Gastroesophageal sphincter (tissue), 4 donors: ENCODE results near the gene THEMIS. TPM values are rescaled to one million over a fixed set of nuclear protein-coding genes. Genes with fewer than 3 reads are reported as not detected.

ENCODE experiments used
- ATAC-seq: fragments of 150-250 bp; one replicate; pipeline ENCODE4 v1.9.1; 2016; ENCODE audit warnings: mild to moderate bottlenecking, moderate library complexity
- H3K27ac ChIP-seq, 4 donors: fragments of 200-600 bp; sonication (generic) in 3 of 4; 1 replicate in 3 of 4; 2 replicates in 1 of 4; pipeline ENCODE4 v1.5.1; 2016 to 2019
- H3K27me3 ChIP-seq: fragments of 200-600 bp; sonication (generic); one replicate; pipeline ENCODE4 v1.5.1; 2019
- H3K36me3 ChIP-seq, 2 donors: fragments of 200-600 bp; sonication (generic); one replicate each; pipeline ENCODE4 v1.5.1; 2019; ENCODE audit warnings: control low read depth in 1 of 2
- H3K4me1 ChIP-seq, 3 donors: fragments of 200-600 bp; sonication (generic); 1 replicate in 2 of 3; 2 replicates in 1 of 3; pipeline ENCODE4 v1.5.1; 2016 to 2019; ENCODE audit warnings: control low read depth in 2 of 3
- H3K4me3 ChIP-seq, 2 donors: fragments of 200-600 bp; sonication (generic); one replicate each; pipeline ENCODE4 v1.5.1; 2019; ENCODE audit warnings: mild to moderate bottlenecking in 1 of 2, moderate library complexity in 1 of 2
- H3K9me3 ChIP-seq, 3 donors: fragments of 200-600 bp; sonication (generic); one replicate each; pipeline ENCODE4 v1.5.1; 2017 to 2019; ENCODE audit warnings: control low read depth in 2 of 3
- EP300 ChIP-seq: sonication (generic); formaldehyde crosslinking; IDR thresholded peaks from one replicate; pipeline ENCODE4 v1.6.1; 2017; ENCODE audit warnings: antibody characterized with exemption, mild to moderate bottlenecking
- POLR2A ChIP-seq, 2 donors: fragments of 450-650 bp; IDR thresholded peaks; one replicate each; pipeline ENCODE4 v1.6.1; 2017; ENCODE audit warnings: antibody characterized with exemption in 2 of 2, mild to moderate bottlenecking in 2 of 2, moderate library complexity in 1 of 2
- POLR2AphosphoS5 ChIP-seq: sonication (generic); formaldehyde crosslinking; IDR thresholded peaks from one replicate; pipeline ENCODE4 v1.6.1; 2017; ENCODE audit warnings: antibody characterized with exemption
- WGBS, 2 donors: methylation state at CpG; one replicate each; pipeline ENCODE4 v1.1.5; 2018; ENCODE audit warnings: low coverage in 1 of 2; 5-methylcytosine and 5-hydroxymethylcytosine counted together
- total RNA-seq, 4 donors: library from RNA; depleted of rRNA; stranded (reverse); fragments of >200 nt; gene quantifications; one replicate each; pipeline ENCODE4 v1.1.0, GENCODE V29; 2016
- TF ChIP-seq, protein P1 (sequence below), 4 experiments: fragments of 200-600 bp in 2 of 4; fragments of 450-650 bp in 2 of 4; sonication (generic) in 1 of 4; IDR thresholded peaks; one replicate each; pipeline ENCODE4 v1.5.1; 2017 to 2019; ENCODE audit warnings: antibody characterized with exemption in 4 of 4, mild to moderate bottlenecking in 2 of 4, moderate library complexity in 2 of 4

Gene THEMIS
- total RNA-seq, 4 donors from 2014 or later, result 0.27 to 1.6 (median 0.69) TPM

DNA sequence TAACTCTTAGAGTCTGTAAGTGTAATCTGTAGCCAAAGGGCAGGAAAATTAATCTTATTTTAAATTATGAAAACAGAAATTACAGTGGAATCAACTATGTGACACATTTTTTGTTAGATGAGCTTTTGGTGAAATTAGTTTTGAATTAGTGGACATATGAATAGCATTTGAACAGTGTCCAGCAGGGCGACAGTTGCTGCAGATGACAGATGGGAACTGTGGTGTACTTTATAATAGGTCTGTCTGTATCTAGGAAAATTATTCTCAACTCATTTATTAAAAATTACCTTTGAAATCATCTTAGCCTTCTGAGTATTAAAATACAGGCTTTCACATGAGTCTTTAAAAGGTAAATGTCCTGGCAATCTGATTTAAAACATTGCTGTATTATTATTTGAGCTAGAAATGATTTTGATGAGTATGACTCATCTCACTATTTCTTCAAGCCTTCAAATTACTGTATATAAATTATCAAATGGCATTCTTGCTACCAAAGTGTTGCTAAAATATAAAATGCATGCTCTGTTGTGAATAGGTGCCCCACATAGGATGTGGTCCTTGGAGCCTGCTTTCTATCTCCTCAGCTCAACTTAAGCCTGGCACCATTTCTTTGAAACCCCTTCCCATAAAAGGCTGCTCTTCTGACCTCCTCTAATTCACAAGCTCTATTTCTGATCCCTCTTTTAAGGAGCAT, 173.5 kb downstream of the THEMIS start:
- ATAC-seq, result no peak
- Histone ChIP-seq H3K9me3 (no peaks in the 10 kb centered on the region), H3K4me3 (no peak overlapping the region), H3K36me3 (no peaks in the 10 kb centered on the region), H3K27ac (no peak overlapping the region), H3K27me3 (no peaks in the 10 kb centered on the region), H3K4me1 (peaks cover 0 to 5% (median 0%) of the 10 kb centered on the region in 3 donors)
- 18 to 25% methylated on average over 1 of the region's 1 CpG for WGBS, 2 donors
- no peak for TF ChIP-seq EP300
- TF ChIP-seq, protein P1, sequence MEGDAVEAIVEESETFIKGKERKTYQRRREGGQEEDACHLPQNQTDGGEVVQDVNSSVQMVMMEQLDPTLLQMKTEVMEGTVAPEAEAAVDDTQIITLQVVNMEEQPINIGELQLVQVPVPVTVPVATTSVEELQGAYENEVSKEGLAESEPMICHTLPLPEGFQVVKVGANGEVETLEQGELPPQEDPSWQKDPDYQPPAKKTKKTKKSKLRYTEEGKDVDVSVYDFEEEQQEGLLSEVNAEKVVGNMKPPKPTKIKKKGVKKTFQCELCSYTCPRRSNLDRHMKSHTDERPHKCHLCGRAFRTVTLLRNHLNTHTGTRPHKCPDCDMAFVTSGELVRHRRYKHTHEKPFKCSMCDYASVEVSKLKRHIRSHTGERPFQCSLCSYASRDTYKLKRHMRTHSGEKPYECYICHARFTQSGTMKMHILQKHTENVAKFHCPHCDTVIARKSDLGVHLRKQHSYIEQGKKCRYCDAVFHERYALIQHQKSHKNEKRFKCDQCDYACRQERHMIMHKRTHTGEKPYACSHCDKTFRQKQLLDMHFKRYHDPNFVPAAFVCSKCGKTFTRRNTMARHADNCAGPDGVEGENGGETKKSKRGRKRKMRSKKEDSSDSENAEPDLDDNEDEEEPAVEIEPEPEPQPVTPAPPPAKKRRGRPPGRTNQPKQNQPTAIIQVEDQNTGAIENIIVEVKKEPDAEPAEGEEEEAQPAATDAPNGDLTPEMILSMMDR (IDR thresholded peaks at IDR 0.05), result no peak
- no peak for TF ChIP-seq POLR2AphosphoS5
- no peak for TF ChIP-seq POLR2A (IDR thresholded peaks at IDR 0.05)

DNA sequence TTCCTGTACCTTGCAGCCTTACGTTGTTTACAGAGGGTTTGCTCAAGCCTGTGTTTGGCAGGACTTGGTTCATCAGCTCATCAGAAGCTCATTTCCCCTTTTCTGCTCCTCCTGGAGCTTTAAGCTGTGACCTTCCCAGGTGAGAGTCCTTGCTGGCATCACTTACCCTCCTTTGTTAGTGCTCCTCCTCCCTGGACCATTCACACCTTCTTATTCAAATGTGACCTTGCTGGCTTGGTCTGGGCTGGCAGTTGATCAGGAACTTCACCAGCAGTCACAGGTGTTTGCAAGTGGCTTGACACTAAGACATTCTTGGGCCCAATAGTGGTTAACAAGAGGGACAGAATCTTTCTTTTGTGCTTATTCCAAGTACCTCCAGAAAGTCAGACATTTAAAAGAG, 175.0 kb downstream of the THEMIS start:
- no peaks in the 10 kb centered on the region for H3K36me3 ChIP-seq
- no peak for ATAC-seq
- no peak for TF ChIP-seq POLR2AphosphoS5
- no peak for TF ChIP-seq EP300
- no peak for TF ChIP-seq POLR2A (IDR thresholded peaks at IDR 0.05)
- TF ChIP-seq, protein P1 (IDR thresholded peaks at IDR 0.05), result no peak
- no peaks in the 10 kb centered on the region for H3K27me3 ChIP-seq
- peaks cover 0 to 5% (median 0%) of the 10 kb centered on the region in 3 donors for H3K4me1 ChIP-seq
- no peak overlapping the region for H3K27ac ChIP-seq
- no peak overlapping the region for H3K4me3 ChIP-seq
- H3K9me3 ChIP-seq, result no peaks in the 10 kb centered on the region
- WGBS, 2 donors, result 45 to 70% methylated on average over 1 of the region's 1 CpG

DNA sequence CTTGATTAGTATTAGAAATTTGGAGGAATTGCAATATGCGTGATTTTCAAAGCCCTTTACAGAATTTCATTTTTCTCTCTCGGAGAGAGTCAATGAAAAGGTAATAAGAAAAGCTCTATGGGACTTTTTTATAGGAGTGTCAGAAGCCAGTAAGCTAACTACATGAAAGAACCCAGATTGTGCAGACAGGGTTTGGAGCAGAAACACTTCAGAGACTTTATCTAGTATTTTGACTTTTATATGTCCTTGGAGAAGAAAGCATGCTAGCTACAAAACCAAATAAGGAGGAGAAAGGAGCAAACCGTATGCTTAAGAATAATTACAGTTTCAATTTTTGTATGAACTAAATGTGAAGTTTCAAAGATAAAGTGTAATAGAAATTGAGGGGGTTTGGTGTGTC, 182.2 kb downstream of the THEMIS start:
- H3K4me3 ChIP-seq, result no peak overlapping the region
- peaks cover 0 to 4% (median 0%) of the 10 kb centered on the region in 3 donors for H3K4me1 ChIP-seq
- ATAC-seq, result no peak
- H3K27ac ChIP-seq, result no peak overlapping the region
- TF ChIP-seq POLR2AphosphoS5, result no peak
- TF ChIP-seq POLR2A (IDR thresholded peaks at IDR 0.05), result no peak
- TF ChIP-seq, protein P1 (IDR thresholded peaks at IDR 0.05), result no peak
- TF ChIP-seq EP300, result no peak
- no peaks in the 10 kb centered on the region for H3K36me3 ChIP-seq
- H3K9me3 ChIP-seq, result no peaks in the 10 kb centered on the region
- 36 to 76% methylated on average over 3 of the region's 3 CpGs for WGBS, 2 donors
- H3K27me3 ChIP-seq, result no peaks in the 10 kb centered on the region

DNA sequence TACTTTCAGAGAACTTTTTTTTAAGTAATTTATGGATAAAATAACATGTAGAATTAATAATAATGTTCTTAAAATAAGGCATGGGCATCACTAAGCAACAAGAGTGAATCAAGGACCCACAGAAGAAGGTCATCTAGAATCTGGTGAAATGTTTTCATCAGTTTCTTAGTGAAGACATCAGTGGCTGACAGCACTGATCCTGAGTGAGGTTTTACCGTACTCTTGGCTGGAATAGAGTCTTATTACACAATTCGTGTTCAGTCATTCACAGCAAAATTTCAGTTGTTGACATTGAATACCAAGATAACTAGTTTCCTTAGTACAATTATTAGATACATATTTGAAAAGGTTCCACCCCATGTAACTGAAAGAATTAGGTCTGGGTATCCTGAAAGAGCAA, 183.5 kb downstream of the THEMIS start:
- 44 to 90% methylated on average over 2 of the region's 2 CpGs for WGBS, 2 donors
- Histone ChIP-seq H3K27ac (no peak overlapping the region), H3K4me3 (no peak overlapping the region), H3K9me3 (no peaks in the 10 kb centered on the region), H3K4me1 (peaks cover 0 to 4% (median 0%) of the 10 kb centered on the region in 3 donors), H3K36me3 (no peaks in the 10 kb centered on the region), H3K27me3 (no peaks in the 10 kb centered on the region)
- ATAC-seq, result no peak
- TF ChIP-seq POLR2AphosphoS5, result no peak
- TF ChIP-seq, protein P1 (IDR thresholded peaks at IDR 0.05), result no peak
- TF ChIP-seq POLR2A (IDR thresholded peaks at IDR 0.05), result no peak
- no peak for TF ChIP-seq EP300

DNA sequence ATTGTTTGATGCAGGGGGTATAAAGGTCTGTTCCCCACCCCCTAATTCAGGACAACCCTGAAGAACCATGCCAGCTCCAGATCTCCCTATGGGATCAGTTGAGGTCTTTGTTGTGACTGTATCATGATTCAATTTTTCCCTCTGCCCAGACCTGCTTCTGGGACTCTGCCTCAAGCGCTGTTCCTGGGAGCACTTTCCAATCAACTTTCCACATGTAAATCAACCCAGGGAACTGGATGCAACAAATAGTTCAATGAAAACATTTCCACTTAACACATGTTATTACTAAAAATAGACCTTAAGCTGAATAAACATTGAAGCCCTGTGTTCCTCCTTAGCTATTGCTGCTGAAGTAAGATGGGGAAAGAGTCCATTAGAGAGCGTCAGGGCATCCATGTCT, 184.4 kb downstream of the THEMIS start:
- no peaks in the 10 kb centered on the region for H3K36me3 ChIP-seq
- no peaks in the 10 kb centered on the region for H3K27me3 ChIP-seq
- H3K9me3 ChIP-seq, result no peaks in the 10 kb centered on the region
- no peak for ATAC-seq
- H3K27ac ChIP-seq, result no peak overlapping the region
- peaks cover 0 to 4% (median 0%) of the 10 kb centered on the region in 3 donors for H3K4me1 ChIP-seq
- WGBS, 2 donors, result 43 to 50% methylated on average over 1 to 2 of the region's 2 CpGs
- H3K4me3 ChIP-seq, result no peak overlapping the region
- TF ChIP-seq POLR2AphosphoS5 (no peak), EP300 (no peak), POLR2A (IDR thresholded peaks at IDR 0.05) (no peak)
- TF ChIP-seq, protein P1 (IDR thresholded peaks at IDR 0.05), result no peak
